Mesodermal cell (in vitro differentiated cells): ENCODE measurements around the gene OR1N2.
"Not testable (repeated sequence)": the region's sequence is repeated elsewhere in the genome, so short reads cannot be mapped to it uniquely, and the experiment has no call there.

Experiments used
- H3K27ac ChIP-seq: 2 replicates; pipeline ENCODE4 v1.7.0; 2013; ENCODE audit warnings: mild to moderate bottlenecking, low read depth, low read length, moderate library complexity; ENCODE audit not compliant: severe bottlenecking
- H3K36me3 ChIP-seq: 2 replicates; pipeline ENCODE4 v1.7.1; 2013; ENCODE audit warnings: mild to moderate bottlenecking, low read length, moderate library complexity; ENCODE audit not compliant: control insufficient read depth, insufficient read depth
- H3K4me1 ChIP-seq: one replicate; pipeline ENCODE4 v1.7.1; 2013; ENCODE audit warnings: mild to moderate bottlenecking, low read length; ENCODE audit not compliant: insufficient read depth, control insufficient read depth, poor library complexity, severe bottlenecking
- H3K4me3 ChIP-seq: 2 replicates; pipeline ENCODE4 v1.7.0; 2013; ENCODE audit warnings: low read length, control low read depth, mild to moderate bottlenecking; ENCODE audit not compliant: insufficient read depth, poor library complexity, severe bottlenecking; ENCODE audit errors: extremely low read depth
- H3K9me3 ChIP-seq: 2 replicates; pipeline ENCODE4 v1.7.1; 2013; ENCODE audit warnings: mild to moderate bottlenecking, low read length, moderate library complexity; ENCODE audit not compliant: control insufficient read depth
- WGBS, 2 experiments: methylation state at CpG; one replicate each; pipeline ENCODE4 v1.1.5; 2013; ENCODE audit warnings: missing lambda C conversion rate in 2 of 2; ENCODE audit not compliant: insufficient coverage in 2 of 2; 5-methylcytosine and 5-hydroxymethylcytosine counted together

OR1N2 gene

GRCh38 chr9:122538757-122539156 lies 14.2 kb upstream of the OR1N2 start:
- Histone ChIP-seq H3K27ac (no peak overlapping the region), H3K4me1 (no peaks in the 10 kb centered on the region), H3K9me3 (peaks cover 12% of the 10 kb centered on the region), H3K4me3 (no peak overlapping the region), H3K36me3 (no peaks in the 10 kb centered on the region)
- WGBS, 2 experiments, result no CpG with 5 or more reads among the region's 2 CpGs

GRCh38 chr9:122546196-122546595 lies 6.7 kb upstream of the OR1N2 start:
- WGBS, 2 experiments, result 51 to 77% methylated on average over 5 to 6 of the region's 8 CpGs
- no peak overlapping the region for H3K4me3 ChIP-seq

DNA sequence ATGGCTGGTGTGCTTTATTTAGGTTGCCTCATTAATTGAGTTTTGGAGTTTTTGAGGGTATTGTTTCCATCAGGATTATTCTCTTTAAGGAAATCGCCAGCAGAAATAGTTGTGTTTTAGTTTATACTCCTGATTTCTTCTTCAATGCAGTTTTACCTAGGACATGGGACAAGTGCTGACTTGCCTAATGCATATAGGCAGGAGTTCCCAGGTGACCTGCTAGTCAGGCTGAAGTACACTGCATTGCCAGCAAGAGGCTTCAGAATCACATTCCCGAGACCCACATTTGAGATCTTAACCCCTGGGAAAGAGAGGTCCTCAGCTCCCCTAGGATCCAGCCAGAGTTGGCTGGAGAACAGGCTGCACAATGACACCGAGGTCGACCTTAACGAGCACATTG lies 1.5 kb upstream of the OR1N2 start:
- 49 to 73% methylated on average over 2 to 3 of the region's 5 CpGs for WGBS, 2 experiments
- no peaks in the 10 kb centered on the region for H3K36me3 ChIP-seq
- no peak overlapping the region for H3K27ac ChIP-seq

More at GRCh38 chr9:122546196-122546595, 6.7 kb upstream of the OR1N2 start:
- Histone ChIP-seq H3K4me1 (no peaks in the 10 kb centered on the region), H3K36me3 (no peaks in the 10 kb centered on the region), H3K9me3 (peaks cover 12% of the 10 kb centered on the region), H3K27ac (no peak overlapping the region)

GRCh38 chr9:122561446-122561845 lies 8.5 kb downstream of the OR1N2 start:
- Histone ChIP-seq H3K4me1 (no peaks in the 10 kb centered on the region), H3K4me3 (no peak overlapping the region), H3K9me3 (peaks cover 5% of the 10 kb centered on the region), H3K36me3 (no peaks in the 10 kb centered on the region), H3K27ac (no peak overlapping the region)
- 93 to 100% methylated on average over 2 to 3 of the region's 4 CpGs for WGBS, 2 experiments

More for the DNA sequence above, 1.5 kb upstream of the OR1N2 start:
- Histone ChIP-seq H3K9me3 (peaks cover 8% of the 10 kb centered on the region), H3K4me3 (no peak overlapping the region), H3K4me1 (no peaks in the 10 kb centered on the region)

DNA sequence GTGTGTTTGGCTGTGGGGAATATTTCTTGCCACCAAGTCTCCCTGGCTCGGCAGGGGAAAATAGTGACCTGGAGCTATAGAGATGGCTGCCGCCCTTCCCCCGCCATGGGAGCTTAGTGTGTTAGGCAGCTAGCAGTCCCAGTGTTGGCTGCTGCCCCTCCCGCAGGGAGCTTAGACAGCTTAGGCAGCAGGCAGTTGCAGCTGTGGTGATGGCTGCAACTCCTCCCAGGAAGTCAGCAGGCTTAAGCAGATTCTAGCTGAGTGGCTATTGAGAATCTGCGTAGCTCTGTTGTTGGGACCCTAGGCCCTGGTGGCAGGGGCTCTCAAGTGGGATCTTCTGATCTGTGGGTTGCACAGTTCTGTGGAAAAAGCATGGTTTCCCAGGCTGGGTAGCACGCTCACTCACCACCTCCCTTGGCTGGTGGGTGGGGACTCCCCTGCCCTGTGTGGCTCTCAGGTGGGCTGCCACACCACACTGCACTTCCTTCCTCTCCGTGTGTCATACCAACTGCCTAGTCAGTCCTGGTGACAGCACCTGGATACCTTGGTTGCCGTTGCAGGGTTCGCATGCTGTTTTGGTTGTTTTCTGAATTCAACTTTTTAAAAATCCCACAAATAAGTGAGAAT lies 9.3 kb downstream of the OR1N2 start:
- H3K4me3 ChIP-seq, result no peak overlapping the region
- no peaks in the 10 kb centered on the region for H3K4me1 ChIP-seq
- 56 to 62% methylated on average over 5 to 8 of the region's 9 CpGs for WGBS, 2 experiments
- no peaks in the 10 kb centered on the region for H3K36me3 ChIP-seq
- H3K9me3 ChIP-seq, result peaks cover 5% of the 10 kb centered on the region
- no peak overlapping the region for H3K27ac ChIP-seq

- Histone ChIP-seq H3K9me3 (peaks cover 9% of the 10 kb centered on the region), H3K4me1 (no peaks in the 10 kb centered on the region), H3K4me3 (no peak overlapping the region), H3K27ac (no peak overlapping the region), H3K36me3 (no peaks in the 10 kb centered on the region)
- WGBS, 2 experiments, result 79 to 84% methylated on average over 4 of the region's 4 CpGs
These were observed 15.0 kb downstream of the OR1N2 start for GRCh38 chr9:122567901-122568300.

DNA sequence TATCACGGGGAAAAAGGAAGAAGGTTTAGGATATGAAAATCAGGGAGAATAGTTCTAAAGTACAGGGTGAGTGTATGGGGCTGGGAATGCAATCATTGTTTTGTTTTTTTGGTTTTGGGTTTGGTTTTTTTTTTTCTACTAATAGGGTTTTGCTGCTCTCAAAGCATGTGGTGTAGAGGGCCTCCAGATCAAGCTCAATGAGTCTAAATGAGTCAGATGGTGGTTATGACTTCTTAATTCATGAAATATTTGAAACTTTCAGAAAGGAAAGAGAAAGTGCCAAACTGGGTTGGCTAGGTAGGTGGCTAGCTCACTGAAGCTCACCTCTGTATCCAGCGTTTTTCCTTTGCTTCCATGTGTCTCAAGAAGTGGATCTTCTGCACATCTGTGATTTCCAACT lies 19.5 kb downstream of the OR1N2 start:
- H3K36me3 ChIP-seq, result no peaks in the 10 kb centered on the region
- H3K9me3 ChIP-seq, result peaks cover 14% of the 10 kb centered on the region
- no peak overlapping the region for H3K4me3 ChIP-seq
- no peak overlapping the region for H3K27ac ChIP-seq
- 45 to 48% methylated on average over 2 of the region's 2 CpGs for WGBS, 2 experiments
- no peaks in the 10 kb centered on the region for H3K4me1 ChIP-seq

- Histone ChIP-seq H3K27ac (no peak overlapping the region), H3K4me3 (no peak overlapping the region), H3K36me3 (no peaks in the 10 kb centered on the region), H3K9me3 (peaks cover 3% of the 10 kb centered on the region), H3K4me1 (no peaks in the 10 kb centered on the region)
- WGBS, 2 experiments, result no CpG with 5 or more reads among the region's 5 CpGs
These were observed 27.0 kb downstream of the OR1N2 start for GRCh38 chr9:122579874-122580273.

GRCh38 chr9:122580360-122580759 lies 27.4 kb downstream of the OR1N2 start:
- Histone ChIP-seq H3K4me1 (no peaks in the 10 kb centered on the region), H3K27ac (no peak overlapping the region), H3K9me3 (peaks cover 3% of the 10 kb centered on the region), H3K36me3 (no peaks in the 10 kb centered on the region), H3K4me3 (no peak overlapping the region)
- WGBS, 2 experiments, result 71 to 100% methylated on average over 1 of the region's 3 CpGs

- H3K4me3 ChIP-seq, H3K27ac ChIP-seq, H3K9me3 ChIP-seq, H3K36me3 ChIP-seq, H3K4me1 ChIP-seq: not testable (repeated sequence)
- 87 to 90% methylated on average over 6 to 7 of the region's 8 CpGs for WGBS, 2 experiments
These were observed 30.4 kb downstream of the OR1N2 start, which contains the start of gene OR1L8 for GRCh38 chr9:122583284-122583683. Gene OR1L8, minus strand, starts transcription at chr9:122583384. Its CDS starts 14,907 bp downstream, at chr9:122568477.
